GM21528 (cell line): ENCODE data around the gene CASP4.
"Not testable (repeated sequence)": the region's sequence is repeated elsewhere in the genome, so short reads cannot be mapped to it uniquely, and the experiment has no call there.

ENCODE experiments used
- ATAC-seq: cut with Tn5 transposase; IDR thresholded peaks from one replicate; pipeline ENCODE4 v1.9.1; 2021; ENCODE audit warnings: mild to moderate bottlenecking, moderate library complexity; ENCODE audit not compliant: unreplicated experiment, low FRiP score

The CASP4 gene

DNA sequence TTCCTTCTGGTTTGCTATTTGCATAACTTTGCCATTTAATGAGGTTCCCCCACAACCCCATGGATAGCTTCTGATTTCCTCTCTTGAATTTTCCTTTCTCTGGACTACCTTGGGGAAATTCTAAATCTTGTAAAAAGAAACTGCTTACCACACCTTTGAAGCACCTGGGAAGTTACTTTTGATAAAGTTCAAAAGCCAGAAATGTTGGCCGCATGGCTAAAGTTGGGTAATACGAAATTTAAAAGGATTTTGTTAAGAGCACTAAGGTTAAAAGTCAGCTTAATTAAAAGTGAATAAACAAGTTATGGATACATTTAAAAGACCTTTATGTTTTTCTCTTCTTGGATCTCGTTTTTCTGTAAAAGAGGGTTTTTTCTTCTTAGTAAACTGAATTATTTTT lies 5.5 kb downstream of the CASP4 start:
- no peak for ATAC-seq

DNA sequence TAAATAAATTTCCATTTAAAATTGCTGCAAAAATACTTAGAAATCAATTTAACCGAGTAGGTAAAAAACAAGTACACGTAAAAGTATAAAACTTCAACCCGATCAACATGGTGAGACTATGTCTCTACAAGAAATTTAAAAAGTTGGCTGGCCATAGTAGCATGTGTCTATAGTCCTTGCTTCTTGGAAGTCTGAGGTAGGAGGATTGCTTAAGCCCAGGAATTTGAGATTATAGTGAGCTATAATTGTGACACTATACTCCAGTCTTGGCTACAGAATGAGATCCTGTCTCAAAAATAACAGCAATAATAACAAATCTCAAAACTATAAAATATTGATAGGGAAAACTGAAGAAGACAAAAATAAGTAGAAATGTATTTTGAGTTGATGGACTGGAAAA lies 11.1 kb downstream of the CASP4 start:
- no peak for ATAC-seq

DNA sequence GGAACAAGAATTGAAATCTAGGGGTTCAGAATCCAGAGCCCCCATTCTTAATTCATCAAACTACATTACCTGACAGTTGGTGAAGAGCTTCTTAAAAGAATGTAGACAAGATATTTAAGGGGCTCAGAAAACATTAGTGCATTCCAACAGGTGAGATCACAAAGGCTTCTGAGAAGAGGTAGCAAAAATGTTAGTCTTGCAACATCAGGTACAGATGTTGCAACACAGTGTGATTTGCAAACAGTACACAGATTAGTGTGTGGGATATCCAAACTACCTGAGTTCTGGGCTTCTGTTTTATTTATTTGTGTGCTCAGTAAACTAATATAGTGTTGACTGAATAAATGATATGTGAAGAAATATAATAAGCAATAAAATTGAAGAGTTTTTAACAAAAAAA lies 11.8 kb downstream of the CASP4 start:
- no peak for ATAC-seq

DNA sequence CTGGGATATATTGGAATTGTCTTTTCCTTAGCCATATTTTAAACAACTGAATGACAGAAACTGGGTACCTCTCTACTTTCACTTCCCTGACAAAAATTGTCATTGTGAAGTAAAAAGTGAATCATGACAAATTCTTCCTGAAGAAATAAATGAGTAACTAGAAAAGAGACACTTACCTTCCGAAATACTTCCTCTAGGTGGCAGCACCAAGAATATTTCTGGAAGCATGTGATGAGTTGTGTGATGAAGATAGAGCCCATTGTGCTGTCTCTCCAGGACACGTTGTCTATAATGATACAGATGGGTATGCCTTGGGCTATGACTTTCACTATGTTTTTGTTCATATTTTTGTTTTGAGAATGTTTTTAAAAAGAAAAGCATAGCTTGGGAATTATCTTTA lies 21.5 kb downstream of the CASP4 start:
- peak; percentile 94 for ATAC-seq

DNA sequence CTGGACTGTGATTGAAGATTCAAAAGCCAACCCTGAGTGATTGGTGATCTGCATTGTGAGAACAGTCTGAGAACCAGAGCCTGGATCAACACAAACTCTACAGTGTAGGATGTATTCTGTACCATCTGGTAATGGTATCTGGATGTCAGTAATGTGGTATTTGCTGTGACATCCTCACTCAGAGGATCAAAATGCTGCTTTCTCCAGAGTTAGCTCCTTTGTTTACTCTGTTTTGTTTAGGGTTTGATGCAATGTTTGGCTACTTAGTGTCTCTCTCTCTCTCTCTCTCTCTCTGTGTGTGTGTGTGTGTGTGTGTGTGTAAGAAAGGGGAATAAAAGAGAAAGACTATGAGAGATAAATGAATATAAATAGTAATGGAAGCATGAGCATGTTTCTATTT lies 24.3 kb downstream of the CASP4 start:
- no peak for ATAC-seq

DNA sequence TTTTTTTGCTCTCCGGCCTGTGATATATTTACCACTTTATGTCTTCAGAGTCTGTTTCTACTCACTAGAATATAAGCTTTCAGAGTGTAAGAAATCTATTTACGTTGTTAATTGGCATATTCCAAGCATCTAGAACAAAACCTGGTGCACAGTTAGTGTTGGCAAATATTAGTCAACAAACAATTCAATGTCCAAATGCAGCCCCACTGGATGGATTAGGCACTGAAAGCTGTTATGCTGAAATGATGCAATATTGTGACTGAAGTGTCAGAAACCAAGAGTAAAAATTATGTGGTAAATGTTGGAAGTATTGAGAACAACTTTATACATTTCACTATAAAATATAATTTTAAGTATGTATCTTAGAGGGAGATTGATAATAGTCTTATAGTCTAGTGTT lies 24.8 kb downstream of the CASP4 start:
- no peak for ATAC-seq

DNA sequence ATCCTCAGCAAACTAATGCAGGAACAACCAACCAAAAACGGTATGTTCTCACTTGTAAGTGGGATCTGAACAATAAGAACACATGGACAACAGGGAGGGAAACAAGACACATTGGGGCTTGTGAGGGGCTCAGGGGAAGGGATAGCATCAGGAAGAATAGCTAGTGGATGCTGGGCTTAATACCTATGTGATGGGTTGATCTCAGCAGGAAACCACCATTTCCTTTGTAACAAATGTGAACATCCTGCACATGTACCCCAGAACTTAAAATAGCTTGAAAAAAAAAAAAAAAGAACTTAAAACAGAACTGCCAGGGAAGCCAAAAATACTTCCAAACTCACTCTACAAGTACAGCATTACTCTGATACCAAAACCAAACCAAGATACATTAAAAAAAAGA lies 33.8 kb downstream of the CASP4 start:
- no peak for ATAC-seq

DNA sequence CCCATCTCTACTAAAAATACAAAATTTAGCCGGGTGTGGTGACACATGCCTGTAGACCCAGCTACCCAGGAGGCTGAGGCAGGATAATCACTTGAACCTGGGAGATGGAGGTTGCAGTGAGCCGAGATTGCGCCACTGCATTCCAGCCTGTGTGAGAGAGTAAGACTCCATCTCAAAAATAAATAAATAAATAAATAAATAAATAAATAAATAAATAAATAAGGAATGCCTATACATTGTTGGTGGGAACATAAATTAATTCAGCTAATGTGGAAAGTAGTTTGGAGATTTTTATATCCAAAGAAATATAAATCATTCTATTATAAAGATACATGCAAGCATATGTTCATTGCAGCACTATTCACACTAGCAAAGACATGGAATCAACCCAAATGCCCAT lies 34.3 kb downstream of the CASP4 start:
- not testable (repeated sequence) for ATAC-seq

DNA sequence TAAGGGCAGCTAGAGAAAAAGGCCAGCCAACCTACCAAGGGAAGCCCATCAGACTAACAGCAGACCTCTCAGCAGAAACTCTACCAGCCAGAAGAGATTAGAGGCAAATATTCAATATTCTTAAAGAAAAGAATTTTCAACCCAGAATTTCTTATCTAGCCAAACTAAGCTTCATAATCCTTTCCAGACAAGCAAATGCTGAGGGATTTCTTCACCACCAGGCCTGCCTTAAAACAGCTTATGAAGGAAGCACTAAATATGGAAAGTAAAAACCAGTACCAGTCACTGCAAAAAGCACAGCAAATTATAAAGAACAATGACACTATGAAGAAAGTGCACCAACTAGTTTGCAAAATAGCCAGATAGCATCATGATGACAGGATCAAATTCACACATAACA lies 39.6 kb downstream of the CASP4 start:
- ATAC-seq: no peak

DNA sequence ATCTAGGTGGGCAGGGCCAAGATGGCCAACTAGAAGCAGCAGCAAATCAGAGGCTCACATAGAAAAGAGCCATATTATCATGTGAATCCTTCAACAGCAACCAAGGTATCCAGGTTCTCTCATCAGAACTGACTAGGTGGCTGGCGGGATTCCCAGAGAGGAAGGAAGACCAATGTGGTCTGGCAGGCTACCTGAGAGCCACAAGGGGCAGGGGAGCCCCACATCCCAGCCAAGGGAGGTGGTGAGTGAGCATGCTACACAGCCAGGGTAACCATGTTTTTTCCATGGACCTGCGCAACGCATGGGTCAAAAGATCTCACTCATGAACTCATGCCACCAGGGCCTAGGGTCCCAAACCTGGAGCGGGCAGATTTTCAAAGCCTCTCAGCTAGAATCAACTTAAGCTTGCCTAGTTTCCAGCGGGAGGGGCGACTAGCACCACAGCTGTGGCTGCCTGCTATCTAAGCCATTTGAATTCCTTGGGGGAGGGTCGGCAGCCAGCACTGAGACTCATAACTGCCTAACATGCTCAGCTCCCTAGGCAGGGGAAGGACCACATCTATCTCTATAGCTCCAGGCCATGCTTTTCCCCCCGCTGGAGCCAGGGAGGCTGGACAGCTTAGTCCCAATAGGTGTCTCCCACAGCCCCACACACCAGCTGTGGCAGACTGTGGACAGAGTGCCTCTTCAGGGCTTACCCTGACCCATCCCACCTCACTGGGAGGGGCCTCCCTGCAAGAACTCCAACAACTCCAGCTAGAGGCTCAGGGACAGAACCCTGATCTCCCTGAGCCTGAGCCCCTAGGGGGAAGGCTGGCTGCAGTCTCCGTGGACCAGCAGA lies 41.4 kb downstream of the CASP4 start:
- ATAC-seq: no peak

DNA sequence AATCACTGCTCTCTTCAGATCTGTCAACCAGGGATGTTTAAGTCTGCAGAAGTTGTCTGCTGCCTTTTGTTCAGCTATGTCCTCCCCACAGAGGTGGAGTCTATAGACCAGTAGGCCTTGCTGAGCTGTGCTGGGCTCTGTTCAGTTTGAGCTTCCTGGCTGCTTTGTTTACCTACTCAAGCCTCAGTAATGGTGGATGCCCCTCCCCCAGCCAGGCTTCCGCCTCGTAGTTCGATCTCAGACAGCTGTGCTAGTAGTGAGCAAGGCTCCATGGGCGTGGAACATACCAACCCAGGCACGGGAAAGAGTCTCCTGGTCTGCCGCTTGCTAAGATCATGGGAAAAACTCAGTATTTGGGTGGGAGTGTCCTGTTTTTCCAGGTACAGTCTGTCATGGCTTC lies 42.5 kb downstream of the CASP4 start:
- ATAC-seq: no peak

DNA sequence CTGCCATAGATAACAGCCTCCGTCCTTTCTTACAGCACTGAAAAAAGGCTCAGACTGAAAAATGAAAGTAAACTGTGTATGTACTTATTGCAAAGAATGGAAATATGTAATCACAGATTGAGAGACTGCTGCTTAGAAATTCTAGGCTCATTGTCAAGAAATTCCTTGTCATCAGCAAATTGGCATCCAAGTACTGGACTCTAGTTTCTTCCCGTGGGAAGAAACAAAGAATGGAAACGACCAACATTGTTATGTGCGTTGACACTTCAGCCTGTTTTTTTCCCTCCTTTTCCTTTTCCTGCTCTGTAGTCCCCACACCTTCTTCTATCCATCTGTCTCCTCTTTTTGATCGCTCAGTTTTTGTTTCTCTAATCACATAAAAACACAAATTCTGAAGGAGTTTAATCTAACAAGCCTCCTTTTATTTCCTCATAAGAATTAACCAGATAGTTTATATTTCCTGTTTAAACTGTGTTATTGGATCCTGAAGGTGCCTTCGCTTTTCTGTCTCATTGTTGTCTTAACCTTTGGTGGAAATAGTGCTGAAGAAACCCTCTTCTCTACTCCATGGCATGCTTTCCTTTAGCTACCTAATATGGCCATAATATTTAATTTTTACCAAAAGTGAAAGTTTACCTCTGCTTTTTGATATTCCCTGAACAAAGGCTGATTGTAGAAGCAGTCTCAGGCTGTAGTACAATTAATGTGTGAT lies 50.1 kb downstream of the CASP4 start:
- ATAC-seq: peak; percentile 60

DNA sequence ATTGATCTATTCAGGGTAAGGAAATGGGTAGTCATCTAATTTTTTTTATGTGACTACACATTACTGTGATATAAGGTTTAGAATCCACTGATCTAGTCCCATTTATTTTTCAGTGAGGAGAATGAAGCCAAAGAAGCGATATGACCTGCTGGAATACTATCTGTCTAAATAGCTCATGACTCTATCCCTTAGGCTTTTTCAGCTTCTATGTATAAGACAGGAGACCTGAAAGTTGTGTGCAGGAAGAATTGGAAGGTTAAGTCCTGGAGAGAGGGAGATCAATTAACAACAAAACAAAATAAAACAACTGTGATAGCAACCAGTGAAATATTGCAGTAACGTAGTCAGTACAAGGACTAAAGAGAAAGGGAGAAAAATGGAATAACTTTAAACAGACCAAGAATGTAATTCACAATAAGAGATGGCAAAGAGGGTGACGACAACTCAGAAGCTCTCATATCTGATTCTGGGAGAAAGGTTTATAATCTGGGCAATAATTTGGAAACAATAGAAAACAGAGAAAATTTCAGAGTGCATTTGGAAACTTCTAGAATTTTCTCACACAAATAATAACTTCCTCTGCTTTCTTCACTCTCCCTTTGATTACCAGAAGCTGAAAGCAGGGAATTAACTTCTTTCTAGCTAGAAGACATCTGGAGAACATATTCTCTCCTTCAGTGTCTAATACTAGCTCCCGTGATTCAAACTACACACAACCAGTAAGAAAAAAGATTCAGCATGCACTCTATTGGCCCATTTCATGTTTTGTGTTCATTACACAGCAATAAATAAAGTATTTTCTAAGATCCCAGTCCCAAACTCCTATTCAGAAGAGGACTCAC lies 50.9 kb downstream of the CASP4 start:
- ATAC-seq: peak; percentile 46

DNA sequence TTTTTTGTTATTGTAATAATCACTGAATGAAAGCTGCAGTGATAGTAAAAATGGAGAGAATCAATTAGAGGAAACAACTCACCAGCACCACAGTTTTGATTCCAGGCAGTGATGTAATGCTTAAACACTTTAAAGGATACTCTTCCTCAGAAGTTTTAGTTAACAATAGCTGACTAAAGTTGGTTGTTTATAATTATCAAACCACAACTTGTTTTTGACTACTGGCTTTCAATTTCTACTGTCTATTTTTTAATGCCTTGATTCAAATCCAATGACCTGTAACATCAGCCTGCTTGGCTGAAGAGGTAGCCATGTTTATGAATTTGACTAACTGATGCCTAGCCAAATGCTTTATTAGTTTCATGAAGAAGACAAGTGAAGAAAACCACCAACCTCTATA lies 51.9 kb downstream of the CASP4 start:
- ATAC-seq: no peak

DNA sequence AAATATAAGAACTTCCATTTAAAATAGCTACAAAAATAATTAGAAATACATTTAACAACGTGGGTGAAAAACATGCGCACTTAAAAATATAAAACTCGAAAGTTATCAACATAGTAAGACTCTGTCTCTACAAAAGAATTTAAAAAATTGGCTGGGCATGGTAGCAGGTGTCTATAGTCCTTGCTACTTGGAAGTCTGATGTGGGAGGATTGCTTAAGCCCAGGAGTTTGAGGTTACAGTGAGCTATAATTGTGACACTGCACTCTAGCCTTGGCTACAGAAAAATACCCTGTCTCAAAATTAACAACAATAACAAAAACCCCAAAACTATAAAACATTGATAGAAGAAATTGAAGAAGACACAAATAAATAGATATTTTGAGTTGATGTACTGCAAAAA lies 56.3 kb downstream of the CASP4 start:
- no peak for ATAC-seq

DNA sequence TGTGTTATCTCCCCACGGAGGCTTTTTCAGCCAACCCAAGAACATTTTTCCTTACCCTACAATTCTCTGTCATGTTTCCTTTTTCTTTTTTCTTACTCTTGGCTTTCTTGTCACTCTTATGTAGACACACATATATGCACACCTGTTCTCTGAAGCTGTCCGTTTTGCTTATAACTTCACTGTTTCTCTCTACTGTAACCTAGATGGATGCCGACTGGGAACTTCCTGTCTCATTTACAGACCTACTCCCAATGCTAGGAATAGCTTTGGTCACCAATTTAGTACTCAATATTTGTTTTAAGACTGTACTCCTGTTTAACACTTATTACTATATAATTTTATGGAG lies 60.2 kb downstream of the CASP4 start:
- ATAC-seq: peak; percentile 30

DNA sequence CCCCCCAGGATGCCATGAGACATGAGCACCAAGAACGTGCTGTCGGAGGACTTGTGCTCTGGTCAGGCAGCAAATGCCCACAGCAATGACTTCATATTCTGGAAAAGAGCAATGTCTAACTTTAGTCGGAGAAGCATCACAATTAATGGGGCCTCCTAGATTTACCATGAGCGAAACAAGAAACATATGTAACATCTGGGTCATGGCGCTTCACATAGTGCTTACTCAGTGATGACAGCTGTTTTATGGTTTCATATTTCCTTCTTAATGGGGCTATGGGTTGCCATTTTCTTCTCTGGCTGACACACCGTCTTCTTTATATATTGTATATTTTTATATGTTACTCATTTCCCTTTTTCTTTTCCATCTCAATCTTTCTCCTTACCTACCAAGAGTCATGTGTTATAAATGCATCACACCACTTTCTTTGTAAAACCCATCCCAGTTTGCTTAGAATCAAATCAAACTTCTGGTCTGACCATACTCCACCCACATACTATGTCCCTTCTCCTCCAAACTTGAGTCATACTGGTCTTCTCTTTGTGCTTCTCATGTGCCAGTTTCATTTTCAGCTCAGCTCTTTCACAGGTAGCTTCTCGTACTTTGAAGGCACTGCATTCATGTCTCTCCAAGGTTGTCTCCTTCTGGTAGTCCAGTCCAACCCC lies 60.7 kb downstream of the CASP4 start:
- ATAC-seq: peak; percentile 89

DNA sequence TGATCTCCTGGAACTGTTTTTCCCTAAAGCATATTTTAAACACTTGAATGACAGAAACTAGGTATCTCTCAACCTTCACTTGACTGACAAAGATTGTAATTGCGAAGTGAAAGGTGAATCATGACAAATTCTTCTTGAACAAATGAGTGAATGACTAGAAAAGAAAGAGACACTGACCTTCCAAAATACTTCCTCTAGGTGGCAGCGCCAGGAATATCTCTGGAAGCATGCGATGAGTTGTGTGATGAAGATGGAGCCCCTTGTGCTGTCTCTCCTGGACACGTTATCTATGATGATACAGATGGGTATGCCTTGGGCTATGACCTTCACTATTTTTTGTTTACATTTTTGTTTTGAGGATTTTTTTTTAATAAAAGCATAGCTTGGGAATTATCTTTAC lies 63.1 kb downstream of the CASP4 start:
- ATAC-seq: no peak

DNA sequence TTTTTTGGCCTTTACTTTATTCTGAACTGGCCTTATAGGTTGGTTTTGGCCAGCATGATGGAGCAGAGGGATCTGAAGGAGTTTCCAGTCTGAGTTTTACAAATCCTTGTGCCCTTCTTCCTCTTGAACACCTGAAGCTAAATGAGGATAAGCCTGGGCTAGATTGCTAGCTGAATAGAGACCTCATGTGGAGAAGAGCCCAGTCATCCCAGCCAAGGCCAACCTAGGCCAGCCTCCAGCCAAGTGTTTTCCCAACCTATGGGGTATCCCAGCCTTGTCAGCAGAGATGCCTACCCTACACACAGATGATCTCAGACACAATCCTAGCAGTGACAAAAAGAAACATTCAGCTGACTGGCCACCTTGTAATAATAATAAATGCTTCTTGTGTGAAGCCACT lies 69.1 kb downstream of the CASP4 start:
- ATAC-seq: no peak

DNA sequence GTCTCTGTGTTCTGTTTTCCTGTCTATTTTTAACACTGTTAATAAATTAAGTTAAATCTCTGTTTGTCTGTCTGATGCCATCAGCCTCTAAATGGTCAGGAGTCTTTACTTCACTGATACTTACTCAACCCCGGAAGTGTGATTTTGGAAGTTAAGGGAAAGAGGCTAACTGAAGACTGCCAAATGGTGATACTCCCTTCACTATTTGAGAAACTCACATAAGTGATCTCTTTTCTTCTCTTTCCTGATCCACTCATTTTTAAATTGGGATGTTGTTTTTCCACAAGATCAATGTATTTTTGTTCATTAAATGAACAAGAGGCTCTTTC lies 69.7 kb downstream of the CASP4 start:
- ATAC-seq: no peak
